Measurements from ENCODE around the gene VPS45.

Gene VPS45

DNA sequence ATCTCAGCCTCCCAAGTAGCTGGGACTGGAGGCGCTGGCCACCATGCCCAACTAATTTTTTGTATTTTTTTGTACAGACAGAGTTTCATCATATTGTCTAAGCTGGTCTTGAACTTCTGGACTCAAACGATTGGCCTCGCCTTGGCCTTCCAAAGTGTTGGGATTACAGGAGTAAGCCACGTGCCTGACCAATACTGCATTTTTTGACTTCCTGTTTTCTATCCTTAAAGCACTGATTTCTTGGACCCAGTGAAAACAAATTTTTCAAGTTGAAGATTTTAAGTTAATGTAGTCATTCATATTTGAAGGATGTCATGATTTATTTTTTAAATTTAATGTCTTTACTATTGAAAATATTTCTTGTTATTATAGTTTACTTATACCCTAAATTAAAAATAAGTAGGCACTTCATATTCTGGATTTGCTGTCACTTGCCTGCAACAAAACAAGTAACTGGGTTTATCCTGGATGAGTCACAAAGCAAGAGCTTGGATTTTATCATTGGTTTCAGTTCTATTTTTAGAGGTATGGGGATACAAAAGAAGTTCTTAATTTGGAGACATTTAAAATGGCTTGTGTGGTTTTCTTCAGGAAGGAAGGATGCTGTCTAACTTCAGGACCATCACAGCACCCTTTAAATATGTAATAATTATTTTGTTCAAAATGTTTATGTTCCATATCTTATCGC lies 2.2 kb upstream of the VPS45 start:
- Histone ChIP-seq H3K27ac (replicated peaks) (no peak overlapping the region), H3K27me3 (ENCODE audit: insufficient read depth, poor library complexity, severe bottlenecking) (no peaks in the 10 kb centered on the region), H3K4me3 (replicated peaks; ENCODE audit: insufficient read depth, low read length) (no peak overlapping the region)
- TF ChIP-seq, protein P1, sequence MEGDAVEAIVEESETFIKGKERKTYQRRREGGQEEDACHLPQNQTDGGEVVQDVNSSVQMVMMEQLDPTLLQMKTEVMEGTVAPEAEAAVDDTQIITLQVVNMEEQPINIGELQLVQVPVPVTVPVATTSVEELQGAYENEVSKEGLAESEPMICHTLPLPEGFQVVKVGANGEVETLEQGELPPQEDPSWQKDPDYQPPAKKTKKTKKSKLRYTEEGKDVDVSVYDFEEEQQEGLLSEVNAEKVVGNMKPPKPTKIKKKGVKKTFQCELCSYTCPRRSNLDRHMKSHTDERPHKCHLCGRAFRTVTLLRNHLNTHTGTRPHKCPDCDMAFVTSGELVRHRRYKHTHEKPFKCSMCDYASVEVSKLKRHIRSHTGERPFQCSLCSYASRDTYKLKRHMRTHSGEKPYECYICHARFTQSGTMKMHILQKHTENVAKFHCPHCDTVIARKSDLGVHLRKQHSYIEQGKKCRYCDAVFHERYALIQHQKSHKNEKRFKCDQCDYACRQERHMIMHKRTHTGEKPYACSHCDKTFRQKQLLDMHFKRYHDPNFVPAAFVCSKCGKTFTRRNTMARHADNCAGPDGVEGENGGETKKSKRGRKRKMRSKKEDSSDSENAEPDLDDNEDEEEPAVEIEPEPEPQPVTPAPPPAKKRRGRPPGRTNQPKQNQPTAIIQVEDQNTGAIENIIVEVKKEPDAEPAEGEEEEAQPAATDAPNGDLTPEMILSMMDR (IDR thresholded peaks at IDR 0.05; ENCODE audit: insufficient read depth, low read length): no peak
- TF ChIP-seq, protein P2, sequence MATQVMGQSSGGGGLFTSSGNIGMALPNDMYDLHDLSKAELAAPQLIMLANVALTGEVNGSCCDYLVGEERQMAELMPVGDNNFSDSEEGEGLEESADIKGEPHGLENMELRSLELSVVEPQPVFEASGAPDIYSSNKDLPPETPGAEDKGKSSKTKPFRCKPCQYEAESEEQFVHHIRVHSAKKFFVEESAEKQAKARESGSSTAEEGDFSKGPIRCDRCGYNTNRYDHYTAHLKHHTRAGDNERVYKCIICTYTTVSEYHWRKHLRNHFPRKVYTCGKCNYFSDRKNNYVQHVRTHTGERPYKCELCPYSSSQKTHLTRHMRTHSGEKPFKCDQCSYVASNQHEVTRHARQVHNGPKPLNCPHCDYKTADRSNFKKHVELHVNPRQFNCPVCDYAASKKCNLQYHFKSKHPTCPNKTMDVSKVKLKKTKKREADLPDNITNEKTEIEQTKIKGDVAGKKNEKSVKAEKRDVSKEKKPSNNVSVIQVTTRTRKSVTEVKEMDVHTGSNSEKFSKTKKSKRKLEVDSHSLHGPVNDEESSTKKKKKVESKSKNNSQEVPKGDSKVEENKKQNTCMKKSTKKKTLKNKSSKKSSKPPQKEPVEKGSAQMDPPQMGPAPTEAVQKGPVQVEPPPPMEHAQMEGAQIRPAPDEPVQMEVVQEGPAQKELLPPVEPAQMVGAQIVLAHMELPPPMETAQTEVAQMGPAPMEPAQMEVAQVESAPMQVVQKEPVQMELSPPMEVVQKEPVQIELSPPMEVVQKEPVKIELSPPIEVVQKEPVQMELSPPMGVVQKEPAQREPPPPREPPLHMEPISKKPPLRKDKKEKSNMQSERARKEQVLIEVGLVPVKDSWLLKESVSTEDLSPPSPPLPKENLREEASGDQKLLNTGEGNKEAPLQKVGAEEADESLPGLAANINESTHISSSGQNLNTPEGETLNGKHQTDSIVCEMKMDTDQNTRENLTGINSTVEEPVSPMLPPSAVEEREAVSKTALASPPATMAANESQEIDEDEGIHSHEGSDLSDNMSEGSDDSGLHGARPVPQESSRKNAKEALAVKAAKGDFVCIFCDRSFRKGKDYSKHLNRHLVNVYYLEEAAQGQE (IDR thresholded peaks at IDR 0.05; ENCODE audit: insufficient replicate concordance, low read depth): no peak
- TF ChIP-seq SPI1 (IDR thresholded peaks at IDR 0.05; ENCODE audit: borderline replicate concordance, low read depth): peak; percentile 55; the same call in 1 of the 2 replicates
- no peak for DNase-seq (ENCODE audit: low read depth in 1 of 2, low spot score in 1 of 2)

DNA sequence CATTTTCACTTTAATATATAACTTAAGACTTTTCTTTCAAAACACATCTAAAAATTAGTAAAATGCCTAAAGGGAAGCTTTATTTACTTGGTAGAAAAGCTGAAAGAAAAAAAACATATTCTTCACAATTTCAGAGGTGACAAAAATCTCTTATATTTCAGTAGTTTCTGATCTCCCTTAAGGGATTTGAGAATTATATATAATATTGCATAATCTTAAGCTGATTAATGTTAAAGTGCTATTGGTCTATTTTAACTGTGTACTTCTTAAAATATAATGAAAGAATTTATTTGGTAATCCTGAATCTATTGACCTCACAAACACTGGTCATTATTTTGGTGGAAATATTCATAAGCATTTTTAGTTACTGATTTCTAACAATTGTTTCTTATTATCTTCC lies 1.2 kb upstream of the VPS45 start:
- DNase-seq (ENCODE audit: low read depth in 1 of 2, low spot score in 1 of 2): no peak
- Histone ChIP-seq H3K4me3 (replicated peaks; ENCODE audit: insufficient read depth, low read length) (peak overlapping the region; percentile 82; the same call in 1 of the 2 replicates), H3K27me3 (ENCODE audit: insufficient read depth, poor library complexity, severe bottlenecking) (no peaks in the 10 kb centered on the region), H3K27ac (replicated peaks) (no peak overlapping the region; the same call in 1 of the 2 replicates)
- TF ChIP-seq SPI1 (IDR thresholded peaks at IDR 0.05; ENCODE audit: borderline replicate concordance, low read depth): no peak
- no peak for TF ChIP-seq GABPA (IDR thresholded peaks at IDR 0.05; ENCODE audit: low read depth)
- TF ChIP-seq, protein P1 (IDR thresholded peaks at IDR 0.05; ENCODE audit: insufficient read depth, low read length): no peak
- TF ChIP-seq POLR2AphosphoS5 (IDR thresholded peaks at IDR 0.05; ENCODE audit: low read depth): no peak
- TF ChIP-seq, protein P2 (IDR thresholded peaks at IDR 0.05; ENCODE audit: insufficient replicate concordance, low read depth): no peak

DNA sequence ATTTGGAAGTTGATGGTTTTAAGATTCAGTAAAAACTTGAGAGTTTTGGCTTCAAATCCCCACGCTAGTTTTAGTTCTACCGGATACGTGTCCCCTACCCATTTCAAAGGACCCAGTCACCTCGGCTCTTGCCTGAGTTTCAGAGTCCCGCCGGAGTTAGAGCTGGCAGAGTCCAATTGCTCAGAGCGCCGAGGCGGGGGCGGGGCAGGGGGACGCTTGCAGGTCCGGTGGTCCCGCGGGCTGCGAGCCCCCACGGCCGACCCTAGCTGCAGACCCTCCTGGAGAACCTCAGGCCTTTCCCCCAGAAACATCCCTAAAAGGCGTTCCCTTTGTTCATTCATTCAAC lies 765 bp upstream of the VPS45 start:
- Histone ChIP-seq H3K27me3 (ENCODE audit: insufficient read depth, poor library complexity, severe bottlenecking) (no peaks in the 10 kb centered on the region), H3K4me3 (replicated peaks; ENCODE audit: insufficient read depth, low read length) (peak overlapping the region; percentile 82), H3K27ac (replicated peaks) (peak overlapping the region; percentile 75)
- TF ChIP-seq POLR2AphosphoS5 (IDR thresholded peaks at IDR 0.05; ENCODE audit: low read depth): no peak
- no peak for TF ChIP-seq SPI1 (IDR thresholded peaks at IDR 0.05; ENCODE audit: borderline replicate concordance, low read depth)
- TF ChIP-seq, protein P2 (IDR thresholded peaks at IDR 0.05; ENCODE audit: insufficient replicate concordance, low read depth): no peak
- TF ChIP-seq, protein P1 (IDR thresholded peaks at IDR 0.05; ENCODE audit: insufficient read depth, low read length): no peak
- TF ChIP-seq GABPA (IDR thresholded peaks at IDR 0.05; ENCODE audit: low read depth): no peak
- peak in 1 of 2 experiments; percentile 6 for DNase-seq (ENCODE audit: low read depth in 1 of 2, low spot score in 1 of 2)
